Stimulated activated CD4-positive, alpha-beta T cell treated with anti-CD3 and anti-CD28 coated beads, Interleukin-2, amount 100 ng/mL, for 24 hours (primary cell): ENCODE results near the gene SYT1.

ENCODE experiments used
- DNase-seq, 2 donors: peaks; one replicate each; pipeline ENCODE4 v3.0.0-alpha.2; 2020

SYT1 gene

GRCh38 chr12:78898416-78898815 lies 33.8 kb downstream of the SYT1 start:
- no peak for DNase-seq

GRCh38 chr12:78914859-78915331 lies 50.3 kb downstream of the SYT1 start:
- no peak for DNase-seq

- no peak for DNase-seq
Measured at GRCh38 chr12:78916845-78917480, 52.4 kb downstream of the SYT1 start.

- DNase-seq: no peak
Measured at GRCh38 chr12:78917513-78917912, 52.9 kb downstream of the SYT1 start.

GRCh38 chr12:78918268-78918667 lies 53.7 kb downstream of the SYT1 start:
- DNase-seq: no peak

GRCh38 chr12:78928200-78929074 lies 63.9 kb downstream of the SYT1 start:
- no peak for DNase-seq

- no peak for DNase-seq
Measured at GRCh38 chr12:78929075-78929418, 64.5 kb downstream of the SYT1 start.

- DNase-seq: no peak
Measured at GRCh38 chr12:78931466-78931990, 67.0 kb downstream of the SYT1 start.

- DNase-seq: no peak
Measured at GRCh38 chr12:78933014-78933413, 68.4 kb downstream of the SYT1 start.

- no peak for DNase-seq
Measured at GRCh38 chr12:78938341-78939084, 73.9 kb downstream of the SYT1 start.

- no peak for DNase-seq
Measured at GRCh38 chr12:78949532-78949931, 85.0 kb downstream of the SYT1 start.

GRCh38 chr12:78951803-78952551 lies 87.4 kb downstream of the SYT1 start:
- DNase-seq: no peak

- no peak for DNase-seq
Measured at GRCh38 chr12:78952552-78952929, 88.0 kb downstream of the SYT1 start.

GRCh38 chr12:78958941-78959340 lies 94.4 kb downstream of the SYT1 start:
- DNase-seq: no peak

- no peak for DNase-seq
Measured at GRCh38 chr12:78959556-78959955, 95.0 kb downstream of the SYT1 start.

GRCh38 chr12:78961171-78961570 lies 96.6 kb downstream of the SYT1 start:
- DNase-seq: no peak

- no peak for DNase-seq
Measured at GRCh38 chr12:78963439-78964227, 99.1 kb downstream of the SYT1 start.

- no peak for DNase-seq
Measured at GRCh38 chr12:78964521-78964920, 99.9 kb downstream of the SYT1 start.

GRCh38 chr12:78966062-78966461 lies 101.5 kb downstream of the SYT1 start:
- DNase-seq: no peak

- no peak for DNase-seq
Measured at GRCh38 chr12:78966926-78967325, 102.4 kb downstream of the SYT1 start.

- DNase-seq: no peak
Measured at GRCh38 chr12:78968226-78968625, 103.7 kb downstream of the SYT1 start.

GRCh38 chr12:78970041-78970440 lies 105.5 kb downstream of the SYT1 start:
- no peak for DNase-seq
